ENCODE measurements around the gene BCL3.
"Not testable (repeated sequence)": the region's sequence is repeated elsewhere in the genome, so short reads cannot be mapped to it uniquely, and the experiment has no call there.

BCL3 gene

GRCh38 chr19:44759083-44759804, 10.7 kb downstream of the BCL3 start:
- no peak for DNase-seq

DNA sequence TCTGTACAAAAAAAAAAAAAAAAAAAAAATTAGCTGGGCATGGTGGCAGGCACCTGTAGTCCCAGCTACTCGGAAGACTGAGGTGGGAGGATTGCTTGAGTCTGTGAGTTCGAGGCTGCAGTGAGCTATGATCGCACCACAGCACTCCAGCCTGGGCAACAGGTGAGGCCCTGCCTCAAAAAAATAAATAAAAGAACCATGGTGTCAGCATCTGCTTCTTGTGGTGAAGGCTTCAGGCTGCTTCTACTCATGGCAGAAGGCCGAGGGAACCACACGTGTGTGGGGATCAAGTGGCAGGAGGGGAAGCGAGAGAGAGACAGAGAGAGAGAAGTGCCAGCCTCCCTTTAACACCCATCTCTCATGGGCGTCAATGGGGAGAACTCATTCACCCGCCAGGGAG, 13.5 kb downstream of the BCL3 start:
- DNase-seq = no peak

DNA sequence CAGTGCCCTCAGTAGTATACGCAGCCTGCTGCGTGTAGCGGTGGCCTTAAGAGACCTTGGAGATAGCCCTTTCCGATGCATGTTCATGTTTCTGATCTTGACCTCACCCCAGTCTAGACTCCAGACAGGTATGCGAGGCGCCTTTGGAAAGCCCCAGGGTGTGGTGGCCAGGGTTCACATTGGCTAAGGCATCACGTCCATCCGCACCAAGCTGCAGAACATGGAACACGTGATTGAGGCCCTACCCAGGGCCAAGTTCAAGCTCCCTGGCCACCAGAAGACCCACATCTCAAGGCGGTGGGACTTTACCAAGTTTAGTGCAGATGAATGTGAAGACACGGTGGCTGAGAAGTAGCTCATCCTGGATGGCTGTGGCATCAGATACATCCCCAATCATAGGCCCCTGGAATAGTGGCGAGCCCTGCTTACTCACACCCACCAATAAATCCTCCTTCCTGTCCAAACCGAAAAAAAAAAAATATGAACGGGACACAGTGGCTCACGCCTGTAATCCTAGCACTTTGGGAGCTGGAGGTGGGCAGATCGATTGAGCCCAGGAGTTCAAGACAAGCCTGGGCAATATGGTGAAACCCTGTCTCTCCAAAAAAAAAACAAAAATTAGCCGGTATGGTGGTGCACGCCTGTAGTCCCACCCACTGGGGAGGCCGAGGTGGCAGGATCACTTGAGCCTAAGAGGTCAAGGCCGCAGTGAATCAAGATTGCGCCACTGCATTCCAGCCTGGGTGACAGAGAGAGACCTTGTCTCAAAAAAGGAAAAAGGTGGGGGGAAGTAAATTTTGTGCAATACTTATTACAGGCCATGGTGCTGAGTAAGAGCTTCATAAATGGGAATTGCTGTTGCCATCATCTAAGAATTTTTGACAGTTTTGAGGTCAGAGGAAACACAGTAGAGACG, 16.8 kb downstream of the BCL3 start:
- DNase-seq = no peak

GRCh38 chr19:44765949-44766335, 17.4 kb downstream of the BCL3 start:
- no peak for DNase-seq

- DNase-seq = no peak
These were observed 19.0 kb downstream of the BCL3 start for GRCh38 chr19:44767295-44768180.

DNA sequence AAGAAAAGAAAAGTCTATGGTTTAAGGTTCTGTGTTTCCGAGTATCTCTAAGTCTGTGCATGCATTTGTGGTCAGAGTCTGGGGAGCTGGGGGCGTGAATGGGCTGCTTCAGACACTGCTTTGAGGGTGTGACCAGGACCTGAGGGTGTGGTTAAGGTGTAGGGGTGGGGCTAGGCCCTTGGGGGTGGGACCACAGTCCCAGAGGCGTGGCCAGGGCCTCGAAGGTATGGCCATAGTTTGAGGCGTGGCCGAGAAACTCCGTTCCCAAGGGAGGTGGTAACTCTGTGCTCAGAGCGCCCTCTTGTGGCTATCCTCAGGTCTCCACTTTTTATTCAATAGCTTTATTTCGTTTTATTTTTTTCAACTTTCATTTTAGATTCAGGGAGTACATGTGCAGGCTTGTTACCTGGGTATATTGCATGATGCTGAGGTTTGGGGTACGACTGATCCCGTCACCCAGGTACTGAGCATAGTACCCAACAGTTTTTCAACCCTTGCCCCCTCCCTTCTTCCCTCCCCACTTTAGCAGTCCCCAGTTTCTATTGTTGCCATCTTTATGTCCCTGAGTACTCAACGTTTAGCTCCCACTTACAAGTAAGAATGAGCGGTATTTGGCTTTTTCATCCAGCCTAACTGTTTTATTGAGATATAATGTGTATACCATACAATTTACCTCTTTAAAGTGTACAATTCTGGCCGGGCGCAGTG, 22.2 kb downstream of the BCL3 start:
- DNase-seq = peak; percentile 96

- DNase-seq = peak; percentile 20
These were observed 23.6 kb downstream of the BCL3 start for GRCh38 chr19:44772144-44772543.

DNA sequence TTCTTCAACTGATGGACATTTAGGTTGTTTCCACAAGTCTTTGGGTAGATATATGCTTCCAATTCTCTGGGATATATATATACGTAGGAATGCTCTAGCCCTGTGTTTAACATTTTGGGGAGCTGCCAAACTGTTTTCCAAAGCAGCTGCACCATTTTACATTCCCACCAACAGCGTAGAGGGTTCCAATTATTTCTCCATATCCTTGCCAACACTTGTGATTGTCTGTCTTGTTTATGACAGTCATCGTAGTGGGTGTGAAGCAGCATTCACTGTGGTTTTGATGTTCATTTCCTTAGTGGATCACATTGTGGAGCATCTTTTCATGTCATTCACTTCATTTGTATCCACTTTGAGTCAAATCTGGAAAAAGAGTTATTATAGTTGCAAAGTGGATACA, 24.5 kb downstream of the BCL3 start:
- no peak for DNase-seq

- DNase-seq = no peak
These were observed 27.2 kb downstream of the BCL3 start for GRCh38 chr19:44775676-44776240.

- DNase-seq = no peak
These were observed 28.0 kb downstream of the BCL3 start for GRCh38 chr19:44776402-44777096.

DNA sequence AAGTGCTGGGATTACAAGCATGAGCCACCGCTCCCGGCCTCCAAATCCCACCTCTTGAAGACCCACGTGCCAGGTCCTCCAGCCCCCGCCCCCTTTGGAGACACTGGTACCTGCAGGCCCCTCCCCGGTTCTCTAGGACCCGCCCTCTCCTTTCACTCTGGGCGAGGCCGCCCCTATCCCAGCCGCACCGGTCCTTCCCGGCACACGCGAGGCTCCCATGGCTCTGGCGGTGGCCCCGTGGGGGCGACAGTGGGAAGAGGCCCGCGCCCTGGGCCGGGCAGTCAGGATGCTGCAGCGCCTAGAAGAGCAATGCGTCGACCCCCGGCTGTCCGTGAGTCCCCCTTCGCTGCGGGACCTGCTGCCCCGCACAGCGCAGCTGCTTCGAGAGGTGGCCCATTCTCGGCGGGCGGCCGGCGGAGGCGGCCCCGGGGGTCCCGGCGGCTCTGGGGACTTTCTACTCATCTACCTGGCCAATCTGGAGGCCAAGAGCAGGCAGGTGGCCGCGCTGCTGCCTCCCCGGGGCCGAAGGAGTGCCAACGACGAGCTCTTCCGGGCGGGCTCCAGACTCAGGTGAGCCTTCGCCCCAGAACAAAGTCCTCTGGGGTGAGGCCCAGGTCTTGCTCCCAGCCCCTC, 29.3 kb downstream of the BCL3 start, which contains the start of gene CBLC:
TSS of gene CBLC (plus strand) at position 176 of the 633 bp plus-strand sequence. CDS start at position 218, 42 bp downstream.
- DNase-seq = peak; percentile 97

GRCh38 chr19:44779150-44779549, 30.6 kb downstream of the BCL3 start:
- DNase-seq = no peak

- DNase-seq = not testable (repeated sequence)
These were observed 33.2 kb downstream of the BCL3 start for GRCh38 chr19:44781694-44782093.

- peak; percentile 22 for DNase-seq
These were observed 34.2 kb downstream of the BCL3 start for GRCh38 chr19:44782729-44783128.

DNA sequence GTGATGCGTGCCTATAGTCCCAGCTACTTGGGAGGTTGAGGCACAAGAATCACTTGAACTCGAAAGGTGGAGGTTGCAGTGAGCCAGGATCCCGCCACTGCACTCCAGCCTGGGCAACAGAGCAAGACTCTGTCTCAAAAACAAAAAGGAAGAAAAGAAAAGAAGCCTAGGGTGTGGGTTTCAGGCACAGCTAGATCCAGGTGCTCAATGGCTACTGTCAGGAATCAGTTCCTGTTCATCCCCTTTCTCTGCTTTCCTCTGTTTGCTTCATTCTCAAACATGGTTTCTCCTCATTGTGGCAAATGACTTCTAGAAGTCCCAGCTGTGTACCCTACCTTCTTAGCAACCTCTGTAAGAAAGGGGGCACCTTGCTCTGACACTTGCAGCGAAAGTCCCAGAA, 35.0 kb downstream of the BCL3 start:
- DNase-seq = no peak

DNA sequence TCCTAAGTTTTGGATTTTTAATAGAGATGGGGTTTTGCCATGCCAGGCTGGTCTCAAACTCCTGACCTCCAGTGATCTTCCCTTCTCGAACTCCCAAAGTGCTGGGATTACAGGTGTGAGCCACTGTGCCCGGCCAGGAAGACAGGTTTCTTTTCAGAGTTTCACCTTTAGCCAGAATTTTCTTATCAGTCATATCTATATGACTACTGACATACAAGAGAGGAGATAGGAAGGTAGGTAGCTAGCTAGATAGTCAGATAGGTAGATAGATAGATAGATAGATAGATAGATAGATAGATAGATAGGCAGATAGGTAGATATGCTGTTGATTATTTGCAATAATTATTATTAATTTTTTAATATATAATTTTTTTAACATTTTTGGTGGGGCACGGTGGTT, 36.8 kb downstream of the BCL3 start:
- no peak for DNase-seq

- no peak for DNase-seq
These were observed 37.5 kb downstream of the BCL3 start for GRCh38 chr19:44785993-44786392.

GRCh38 chr19:44788971-44789370, 40.5 kb downstream of the BCL3 start:
- DNase-seq = no peak

GRCh38 chr19:44789943-44790483, 41.5 kb downstream of the BCL3 start:
- no peak for DNase-seq

GRCh38 chr19:44792281-44792680, 43.8 kb downstream of the BCL3 start:
- DNase-seq = peak; percentile 20

DNA sequence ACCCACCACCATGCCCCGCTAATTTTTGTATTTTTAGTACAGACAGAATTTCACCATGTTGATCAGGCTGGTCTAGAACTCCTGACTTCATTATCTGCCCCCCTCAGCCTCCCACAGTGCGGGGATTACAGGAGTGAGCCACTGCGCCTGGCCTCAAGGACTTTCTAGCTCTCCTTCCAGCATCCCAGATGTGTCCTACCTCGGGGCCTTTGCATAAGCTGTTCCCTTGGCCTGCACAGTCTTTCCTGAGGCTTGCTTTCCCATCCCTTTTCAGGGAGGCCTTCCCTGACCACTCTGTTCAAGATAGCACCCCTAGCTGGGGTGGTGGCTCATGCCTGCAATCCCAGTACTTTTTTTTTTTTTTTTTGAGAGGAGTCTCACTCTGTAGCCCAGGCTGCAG, 46.1 kb downstream of the BCL3 start:
- no peak for DNase-seq
